Caco-2 (cell line): ENCODE measurements around the gene PLCB4. TPM values are rescaled to one million over a fixed set of nuclear protein-coding genes. Genes with fewer than 3 reads are reported as not detected.

Experiments used
- BruUV-seq: library from RNA; stranded (reverse); fragments of 400-500 nt; replicated peaks from 2 replicates; lab custom pipeline; 2021; lab: Mats Ljungman, UMichigan
- CTCF ChIA-PET: fragments of 300-600 bp; sonication (Branson Sonifier 250); formaldehyde crosslinking; loops from one replicate; lab custom pipeline; 2022; ENCODE audit warnings: antibody characterized with exemption; lab: Charles Lee
- POLR2A ChIA-PET: fragments of 300-600 bp; sonication (Branson Sonifier 250); formaldehyde crosslinking; loops from one replicate; lab custom pipeline; 2022; ENCODE audit warnings: antibody characterized with exemption; lab: Charles Lee
- DNase-seq, 2 experiments: peaks; one replicate each; pipeline versions ENCODE4 v3.0.0 to v3.0.0-alpha.2; 2020 to 2022
- H3K27me3 ChIP-seq: replicated peaks from 2 replicates; pipeline ENCODE4 v1.6.0; 2011; ENCODE audit warnings: low read length; ENCODE audit not compliant: control insufficient read depth, insufficient read depth
- H3K36me3 ChIP-seq: 2 replicates; pipeline ENCODE4 v1.5.1; 2011; ENCODE audit warnings: low read length; ENCODE audit not compliant: control insufficient read depth, insufficient read depth
- H3K4me1 ChIP-seq: fragments of 250-450 bp; sonication (Bioruptor Pico); 2 replicates; pipeline ENCODE4 v1.5.1; 2020; ENCODE audit warnings: mild to moderate bottlenecking
- H3K4me3 ChIP-seq: 2 replicates; pipeline ENCODE4 v1.5.1; 2011; ENCODE audit warnings: low read depth, mild to moderate bottlenecking, control low read depth, low read length
- H3K9me3 ChIP-seq: fragments of 250-450 bp; sonication (Bioruptor Pico); 2 replicates; pipeline ENCODE4 v1.5.1; 2020; ENCODE audit warnings: mild to moderate bottlenecking, moderate library complexity
- H3K27ac Mint-ChIP-seq: one replicate; pipeline ENCODE4 v1.8.0; 2022; ENCODE audit warnings: mixed read lengths; ENCODE audit not compliant: unreplicated experiment
- H3K27me3 Mint-ChIP-seq: one replicate; pipeline ENCODE4 v1.8.0; 2022; ENCODE audit warnings: mixed read lengths; ENCODE audit not compliant: insufficient read depth, unreplicated experiment
- H3K36me3 Mint-ChIP-seq: one replicate; pipeline ENCODE4 v1.8.0; 2022; ENCODE audit warnings: mild to moderate bottlenecking, mixed read lengths; ENCODE audit not compliant: insufficient read depth, unreplicated experiment
- H3K4me1 Mint-ChIP-seq: one replicate; pipeline ENCODE4 v1.8.0; 2022; ENCODE audit warnings: low read depth, mixed read lengths; ENCODE audit not compliant: unreplicated experiment
- H3K4me3 Mint-ChIP-seq: one replicate; pipeline ENCODE4 v1.8.0; 2022; ENCODE audit warnings: mild to moderate bottlenecking, moderate library complexity, mixed read lengths; ENCODE audit not compliant: unreplicated experiment
- H3K9me3 Mint-ChIP-seq: one replicate; pipeline ENCODE4 v1.8.0; 2022; ENCODE audit warnings: mixed read lengths; ENCODE audit not compliant: unreplicated experiment
- CTCF ChIP-seq, 2 experiments: fragments of 200-600 bp in 1 of 2; IDR thresholded peaks; 1 replicate in 1 of 2; 2 replicates in 1 of 2; pipeline versions ENCODE4 v1.5.1 to v1.8.0; 2011 to 2022; ENCODE audit warnings: antibody characterized with exemption in 1 of 2, control low read depth in 1 of 2, inconsistent platforms in 1 of 2, low read depth in 1 of 2, low read length in 1 of 2, mild to moderate bottlenecking in 1 of 2, moderate library complexity in 1 of 2; ENCODE audit not compliant: insufficient read depth in 1 of 2, severe bottlenecking in 1 of 2, unreplicated experiment in 1 of 2
- intact Hi-C: fragments of 100-400 bp; cut with micrococcal nuclease; formaldehyde crosslinking; loops from one replicate; pipeline ENCODE4 v1.10.0; 2022; ENCODE audit not compliant: unreplicated experiment
- total RNA-seq: library from RNA; stranded (reverse); gene quantifications from 2 replicates; pipeline ENCODE4 v1.2.3, GENCODE V29; 2022

PLCB4 gene
- total RNA-seq, 1 experiment from 2014 or later, result 3.0 TPM

- no peaks in the 10 kb centered on the region for H3K36me3 ChIP-seq
- no peaks in the 10 kb centered on the region for H3K4me1 Mint-ChIP-seq
- no peak for DNase-seq
Measured at GRCh38 chr20:9308056-9308455, 239.2 kb downstream of the PLCB4 start.

GRCh38 chr20:9311132-9311531 lies 242.2 kb downstream of the PLCB4 start:
- no peak overlapping the region for H3K27ac Mint-ChIP-seq
- POLR2A ChIA-PET, result no interaction called here
- Histone ChIP-seq H3K4me3 (no peak overlapping the region), H3K9me3 (no peaks in the 10 kb centered on the region), H3K36me3 (no peaks in the 10 kb centered on the region), H3K27me3 (no peaks in the 10 kb centered on the region; the same call in 1 of the 2 replicates), H3K4me1 (0 out of 2 replicates have a peak, but pooled peaks cover 9% of the 10 kb centered on the region)
- CTCF ChIA-PET, result no interaction called here
- intact Hi-C loops, result no loop called here
- H3K27me3 Mint-ChIP-seq, result peaks cover 2% of the 10 kb centered on the region
- TF ChIP-seq CTCF (IDR thresholded peaks at IDR 0.05; ENCODE audit: insufficient read depth in 1 of 2, low read depth in 1 of 2, low read length in 1 of 2, severe bottlenecking in 1 of 2, unreplicated experiment in 1 of 2), result no peak
- no peaks in the 10 kb centered on the region for H3K4me1 Mint-ChIP-seq
- H3K4me3 Mint-ChIP-seq, result no peak overlapping the region
- H3K9me3 Mint-ChIP-seq, result no peaks in the 10 kb centered on the region
- no peaks in the 10 kb centered on the region for H3K36me3 Mint-ChIP-seq
- BruUV-seq, result no TSS peak
- DNase-seq, result no peak

More at GRCh38 chr20:9308056-9308455, 239.2 kb downstream of the PLCB4 start:
- no TSS peak for BruUV-seq
- no peak overlapping the region for H3K4me3 ChIP-seq
- TF ChIP-seq CTCF (IDR thresholded peaks at IDR 0.05; ENCODE audit: insufficient read depth in 1 of 2, low read depth in 1 of 2, low read length in 1 of 2, severe bottlenecking in 1 of 2, unreplicated experiment in 1 of 2), result no peak
- H3K4me1 ChIP-seq, result 0 out of 2 replicates have a peak, but pooled peaks cover 9% of the 10 kb centered on the region
- Mint-ChIP-seq H3K4me3 (no peak overlapping the region), H3K27me3 (peaks cover 2% of the 10 kb centered on the region), H3K9me3 (no peaks in the 10 kb centered on the region), H3K27ac (no peak overlapping the region), H3K36me3 (no peaks in the 10 kb centered on the region)
- ChIA-PET CTCF (no interaction called here), POLR2A (no interaction called here)
- intact Hi-C loops, result no loop called here
- no peaks in the 10 kb centered on the region for H3K9me3 ChIP-seq
- H3K27me3 ChIP-seq, result no peaks in the 10 kb centered on the region

- ChIA-PET POLR2A (no interaction called here), CTCF (no interaction called here)
- no TSS peak for BruUV-seq
- Mint-ChIP-seq H3K27me3 (no peaks in the 10 kb centered on the region), H3K27ac (no peak overlapping the region), H3K4me1 (no peaks in the 10 kb centered on the region), H3K4me3 (no peak overlapping the region), H3K9me3 (no peaks in the 10 kb centered on the region), H3K36me3 (no peaks in the 10 kb centered on the region)
- intact Hi-C loops, result loop anchor here (10.0 kb wide), 1 partner anchor 65 kb away; no protein-coding TSS in a partner anchor
- Histone ChIP-seq H3K4me1 (peaks cover 6% of the 10 kb centered on the region; the same call in 1 of the 2 replicates), H3K27me3 (no peaks in the 10 kb centered on the region; the same call in 1 of the 2 replicates), H3K4me3 (no peak overlapping the region), H3K36me3 (no peaks in the 10 kb centered on the region), H3K9me3 (no peaks in the 10 kb centered on the region)
- no peak for DNase-seq
- no peak for TF ChIP-seq CTCF (IDR thresholded peaks at IDR 0.05; ENCODE audit: insufficient read depth in 1 of 2, low read depth in 1 of 2, low read length in 1 of 2, severe bottlenecking in 1 of 2, unreplicated experiment in 1 of 2)
Measured at GRCh38 chr20:9319687-9320384, 250.9 kb downstream of the PLCB4 start.
